ENCODE data around the gene ZNF718.
"Not testable (repeated sequence)": the region's sequence is repeated elsewhere in the genome, so short reads cannot be mapped to it uniquely, and the experiment has no call there.

Gene ZNF718

GRCh38 chr4:200936-201335, 76.6 kb downstream of the ZNF718 start:
- peaks cover 35 to 68% of the 10 kb centered on the region in 2 donors for H3K9me3 Mint-ChIP-seq
- no peaks in the 10 kb centered on the region for H3K4me1 Mint-ChIP-seq
- ATAC-seq (no peak), DNase-seq (no peak)
- no peaks in the 10 kb centered on the region for H3K27me3 Mint-ChIP-seq
- H3K4me3 Mint-ChIP-seq = no peak overlapping the region
- H3K27ac Mint-ChIP-seq = no peak overlapping the region

GRCh38 chr4:202822-203221, 78.5 kb downstream of the ZNF718 start:
- H3K27me3 Mint-ChIP-seq, H3K4me3 Mint-ChIP-seq, H3K4me1 Mint-ChIP-seq, ATAC-seq, H3K27ac Mint-ChIP-seq, DNase-seq: not testable (repeated sequence)
- H3K9me3 Mint-ChIP-seq = peaks cover 36 to 70% of the 10 kb centered on the region in 2 donors

GRCh38 chr4:205097-205756, 80.9 kb downstream of the ZNF718 start:
- peaks cover 28 to 56% of the 10 kb centered on the region in 2 donors for H3K9me3 Mint-ChIP-seq
- no peak overlapping the region for H3K27ac Mint-ChIP-seq

GRCh38 chr4:206054-206453, 81.8 kb downstream of the ZNF718 start:
- peaks cover 4% of the 10 kb centered on the region for H3K4me1 Mint-ChIP-seq
- H3K27me3 Mint-ChIP-seq = no peaks in the 10 kb centered on the region
- no peak overlapping the region for H3K4me3 Mint-ChIP-seq
- peaks cover 28 to 51% of the 10 kb centered on the region in 2 donors for H3K9me3 Mint-ChIP-seq
- H3K27ac Mint-ChIP-seq = no peak overlapping the region
- DNase-seq (no peak), ATAC-seq (no peak)

More at GRCh38 chr4:205097-205756, 80.9 kb downstream of the ZNF718 start:
- DNase-seq (no peak), ATAC-seq (no peak)
- Mint-ChIP-seq H3K4me3 (no peak overlapping the region), H3K4me1 (no peaks in the 10 kb centered on the region), H3K27me3 (no peaks in the 10 kb centered on the region)

- peaks cover 17 to 48% of the 10 kb centered on the region in 2 donors for H3K9me3 Mint-ChIP-seq
- peaks cover 12% of the 10 kb centered on the region for H3K4me1 Mint-ChIP-seq
- not testable (repeated sequence) for ATAC-seq, DNase-seq, H3K27me3 Mint-ChIP-seq, H3K4me3 Mint-ChIP-seq, H3K27ac Mint-ChIP-seq
Measured at GRCh38 chr4:208416-209096, 84.3 kb downstream of the ZNF718 start.

- H3K4me1 Mint-ChIP-seq = peaks cover 12% of the 10 kb centered on the region
- H3K4me3 Mint-ChIP-seq = peak overlapping the region in 1 of 2 donors; percentile 29
- peak; percentile 88 for ATAC-seq
- no peak overlapping the region for H3K27ac Mint-ChIP-seq
- peaks cover 19 to 55% of the 10 kb centered on the region in 2 donors for H3K9me3 Mint-ChIP-seq
- peak; percentile 29 to 79 for DNase-seq
- no peaks in the 10 kb centered on the region for H3K27me3 Mint-ChIP-seq
Measured at GRCh38 chr4:211033-211511, 86.8 kb downstream of the ZNF718 start.

GRCh38 chr4:212438-213188, 88.3 kb downstream of the ZNF718 start:
- Mint-ChIP-seq H3K4me1 (peaks cover 12% of the 10 kb centered on the region), H3K9me3 (peaks cover 13 to 45% of the 10 kb centered on the region in 2 donors), H3K27me3 (no peaks in the 10 kb centered on the region), H3K27ac (no peak overlapping the region), H3K4me3 (peak overlapping the region in 1 of 2 donors; percentile 38)
- ATAC-seq (peak; percentile 50), DNase-seq (peak in 1 of 2 donors; percentile 36)

- Mint-ChIP-seq H3K4me1 (peaks cover 12% of the 10 kb centered on the region), H3K4me3 (peak overlapping the region in 1 of 2 donors; percentile 38), H3K9me3 (peaks cover 9 to 39% of the 10 kb centered on the region in 2 donors)
- H3K27ac Mint-ChIP-seq, H3K27me3 Mint-ChIP-seq, ATAC-seq, DNase-seq: not testable (repeated sequence)
Measured at GRCh38 chr4:213189-213535, 88.9 kb downstream of the ZNF718 start.
